Mesothelial cell of epicardium (in vitro differentiated cells): ENCODE data around the gene GLRX. TPM values are rescaled to one million over a fixed set of nuclear protein-coding genes. Genes with fewer than 3 reads are reported as not detected.
A peak's percentile ranks its signal among the peaks of the same experiment; 100 is the strongest.

ENCODE experiments used
- DNase-seq, 2 experiments: peaks; one replicate each; pipeline ENCODE4 v3.0.0; 2021; ENCODE audit warnings: low spot score in 2 of 2; ENCODE audit not compliant: unreplicated experiment in 2 of 2
- H3K27ac Mint-ChIP-seq: 2 replicates; pipeline ENCODE4 v1.8.0; 2021; ENCODE audit warnings: mixed read lengths
- H3K27me3 Mint-ChIP-seq: 2 replicates; pipeline ENCODE4 v1.8.0; 2021; ENCODE audit warnings: low read depth, mixed read lengths
- H3K36me3 Mint-ChIP-seq: 2 replicates; pipeline ENCODE4 v1.8.0; 2021; ENCODE audit warnings: mixed read lengths
- H3K4me1 Mint-ChIP-seq: 2 replicates; pipeline ENCODE4 v1.8.0; 2021; ENCODE audit warnings: mixed read lengths
- H3K4me3 Mint-ChIP-seq: 2 replicates; pipeline ENCODE4 v1.8.0; 2021; ENCODE audit warnings: mild to moderate bottlenecking, moderate library complexity, mixed read lengths
- H3K9me3 Mint-ChIP-seq: 2 replicates; pipeline ENCODE4 v1.8.0; 2021; ENCODE audit warnings: mixed read lengths
- total RNA-seq: library from RNA; stranded (reverse); gene quantifications from 3 replicates; pipeline ENCODE4 v1.2.1, GENCODE V29; 2021
- TF ChIP-seq, protein P1 (sequence below): fragments of 200-600 bp; sonication (generic); IDR thresholded peaks from one replicate; pipeline ENCODE4 v1.5.0; 2021; ENCODE audit warnings: antibody characterized with exemption; ENCODE audit not compliant: unreplicated experiment

GLRX gene
- total RNA-seq, 1 donor from 2014 or later = 14.8 TPM

DNA sequence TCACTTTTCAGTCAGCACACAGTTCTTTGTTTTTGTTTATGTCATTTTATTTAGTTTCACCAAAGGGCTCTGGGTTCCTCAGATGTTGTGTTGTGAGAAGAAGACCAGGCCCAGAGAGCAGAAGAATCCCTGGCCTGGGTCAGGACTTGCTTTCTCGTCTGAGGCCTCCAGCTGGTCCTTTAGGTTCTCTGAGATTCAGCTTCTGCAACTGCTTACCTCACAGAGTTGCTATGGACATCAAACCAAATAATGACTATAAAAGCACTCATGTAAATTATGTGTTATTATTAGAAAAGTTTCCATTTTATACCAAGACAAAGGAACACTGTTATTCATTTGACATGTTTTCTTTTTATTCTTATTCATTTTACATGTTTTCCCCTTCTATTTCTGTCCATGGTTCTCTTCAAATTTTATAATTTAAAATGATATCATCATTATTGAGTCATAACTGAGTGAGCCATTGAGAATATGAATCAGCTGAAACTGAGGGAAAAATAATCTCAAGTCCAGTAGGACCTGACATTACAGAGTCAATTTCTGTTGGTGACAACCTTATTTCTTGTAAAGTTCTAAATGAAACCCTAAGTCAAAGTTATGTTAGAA, 44.0 kb upstream of the GLRX start:
- TF ChIP-seq, protein P1, sequence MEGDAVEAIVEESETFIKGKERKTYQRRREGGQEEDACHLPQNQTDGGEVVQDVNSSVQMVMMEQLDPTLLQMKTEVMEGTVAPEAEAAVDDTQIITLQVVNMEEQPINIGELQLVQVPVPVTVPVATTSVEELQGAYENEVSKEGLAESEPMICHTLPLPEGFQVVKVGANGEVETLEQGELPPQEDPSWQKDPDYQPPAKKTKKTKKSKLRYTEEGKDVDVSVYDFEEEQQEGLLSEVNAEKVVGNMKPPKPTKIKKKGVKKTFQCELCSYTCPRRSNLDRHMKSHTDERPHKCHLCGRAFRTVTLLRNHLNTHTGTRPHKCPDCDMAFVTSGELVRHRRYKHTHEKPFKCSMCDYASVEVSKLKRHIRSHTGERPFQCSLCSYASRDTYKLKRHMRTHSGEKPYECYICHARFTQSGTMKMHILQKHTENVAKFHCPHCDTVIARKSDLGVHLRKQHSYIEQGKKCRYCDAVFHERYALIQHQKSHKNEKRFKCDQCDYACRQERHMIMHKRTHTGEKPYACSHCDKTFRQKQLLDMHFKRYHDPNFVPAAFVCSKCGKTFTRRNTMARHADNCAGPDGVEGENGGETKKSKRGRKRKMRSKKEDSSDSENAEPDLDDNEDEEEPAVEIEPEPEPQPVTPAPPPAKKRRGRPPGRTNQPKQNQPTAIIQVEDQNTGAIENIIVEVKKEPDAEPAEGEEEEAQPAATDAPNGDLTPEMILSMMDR = no peak
- peaks cover 16% of the 10 kb centered on the region for H3K4me1 Mint-ChIP-seq
- no peaks in the 10 kb centered on the region for H3K36me3 Mint-ChIP-seq
- no peak overlapping the region for H3K4me3 Mint-ChIP-seq
- no peak for DNase-seq
- H3K27ac Mint-ChIP-seq = no peak overlapping the region
- H3K27me3 Mint-ChIP-seq = no peaks in the 10 kb centered on the region
- no peaks in the 10 kb centered on the region for H3K9me3 Mint-ChIP-seq

DNA sequence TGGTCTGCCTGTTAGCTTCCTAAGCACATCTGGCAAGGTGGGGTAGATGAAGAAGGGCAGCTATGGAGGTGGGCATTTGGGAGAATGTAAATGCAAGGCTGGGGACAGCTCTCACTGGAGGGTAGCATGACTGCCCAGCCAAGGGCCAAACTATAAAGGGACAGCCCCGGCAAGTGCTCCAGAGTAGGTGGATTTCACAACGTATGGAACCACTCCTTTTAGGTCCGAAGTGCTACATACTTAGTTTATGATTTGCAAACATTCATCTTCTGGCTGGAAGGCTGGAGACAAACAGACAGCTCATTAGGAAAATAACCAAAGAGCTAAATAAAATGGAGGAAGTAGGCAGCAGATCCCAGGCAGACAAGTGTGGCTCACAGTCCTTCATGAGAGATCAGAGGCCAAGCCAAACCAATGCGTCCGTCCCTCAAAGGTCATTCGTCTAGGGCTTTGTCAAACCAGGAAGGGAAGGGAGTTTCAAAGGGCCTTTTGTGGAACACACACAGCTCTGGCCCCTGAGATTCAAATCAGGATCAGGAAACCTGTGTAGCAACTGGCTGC, 42.5 kb upstream of the GLRX start:
- TF ChIP-seq, protein P1 = no peak
- Mint-ChIP-seq H3K27ac (no peak overlapping the region), H3K36me3 (no peaks in the 10 kb centered on the region), H3K4me1 (peaks cover 24% of the 10 kb centered on the region), H3K27me3 (peaks cover 2% of the 10 kb centered on the region), H3K9me3 (no peaks in the 10 kb centered on the region), H3K4me3 (no peak overlapping the region)
- no peak for DNase-seq

DNA sequence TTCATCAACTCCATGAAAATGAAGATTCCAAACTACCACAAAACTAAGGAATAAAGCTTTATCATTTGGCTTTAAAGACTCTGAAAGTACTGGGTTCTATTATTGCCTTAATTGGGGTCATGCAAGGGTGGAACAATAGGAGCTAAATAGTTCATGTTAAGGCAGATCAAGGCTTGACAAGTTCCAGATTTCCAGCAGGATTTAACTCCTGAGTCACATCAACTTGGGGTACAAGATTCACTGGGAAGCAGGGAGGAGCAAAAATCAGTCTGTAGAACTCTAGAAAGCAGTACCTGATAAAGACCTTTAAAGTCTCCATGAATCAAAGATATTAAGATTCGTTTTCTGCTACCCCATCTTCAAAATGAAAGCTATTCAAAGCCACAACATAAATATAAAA, 41.9 kb upstream of the GLRX start:
- Mint-ChIP-seq H3K4me1 (peaks cover 25% of the 10 kb centered on the region), H3K4me3 (no peak overlapping the region), H3K36me3 (no peaks in the 10 kb centered on the region), H3K27me3 (peaks cover 3% of the 10 kb centered on the region), H3K27ac (no peak overlapping the region), H3K9me3 (no peaks in the 10 kb centered on the region)
- DNase-seq = no peak
- TF ChIP-seq, protein P1 = no peak

DNA sequence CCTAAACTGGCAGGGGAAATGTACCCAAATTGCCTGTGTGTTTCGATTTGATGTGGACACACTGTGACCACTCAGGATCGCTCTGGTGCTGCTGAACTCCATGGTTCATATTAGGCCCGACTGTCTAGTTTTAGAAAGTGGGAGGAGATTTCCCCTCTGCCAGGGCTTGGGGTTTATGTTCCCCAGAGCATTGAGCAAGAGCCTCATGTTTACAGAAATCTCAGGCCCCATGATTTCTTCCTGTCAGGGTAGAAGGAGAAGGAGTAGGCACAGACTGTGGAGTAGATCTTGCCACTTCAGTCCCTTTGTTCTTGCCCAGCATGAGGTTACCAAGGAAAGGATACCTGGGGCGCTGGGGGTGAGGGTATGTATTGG, 40.8 kb upstream of the GLRX start:
- no peak for DNase-seq
- peaks cover 6% of the 10 kb centered on the region for H3K27me3 Mint-ChIP-seq
- TF ChIP-seq, protein P1 = no peak
- H3K4me3 Mint-ChIP-seq = no peak overlapping the region
- H3K9me3 Mint-ChIP-seq = no peaks in the 10 kb centered on the region
- H3K27ac Mint-ChIP-seq = no peak overlapping the region
- peaks cover 36% of the 10 kb centered on the region for H3K4me1 Mint-ChIP-seq
- no peaks in the 10 kb centered on the region for H3K36me3 Mint-ChIP-seq

DNA sequence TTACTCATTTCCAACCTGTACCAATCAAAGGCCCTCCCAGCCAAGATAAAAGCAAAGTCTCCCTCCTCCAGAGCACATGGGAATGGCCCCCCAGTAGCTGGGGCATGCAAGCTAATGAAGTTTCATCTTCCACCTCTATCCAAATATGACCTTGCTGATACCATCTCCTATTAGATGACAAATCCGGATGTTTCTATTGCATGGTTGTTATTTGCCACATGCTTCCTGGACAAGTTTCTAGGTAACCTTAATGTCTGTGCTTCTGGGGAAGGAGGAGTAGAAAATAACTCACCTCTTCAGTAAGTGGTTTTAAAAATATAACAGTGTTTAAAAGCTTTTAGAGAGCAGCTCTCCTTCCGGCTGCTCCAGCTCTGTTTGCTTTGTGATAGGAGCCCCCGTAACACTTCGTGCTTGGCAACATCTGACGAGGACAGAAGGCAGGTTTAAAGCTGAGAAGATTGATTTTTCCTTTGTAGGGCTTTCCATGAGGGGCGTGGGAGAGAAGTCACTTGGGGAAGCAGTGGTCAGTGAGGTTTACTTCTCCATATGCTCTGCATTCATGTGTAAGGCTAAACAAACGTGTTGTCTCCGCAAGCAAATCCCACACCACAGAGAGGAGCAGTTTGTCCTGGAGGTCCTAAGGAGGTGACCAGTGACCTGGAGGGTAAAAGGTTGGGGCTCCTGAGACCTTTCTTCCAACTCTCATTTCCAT, 40.3 kb upstream of the GLRX start:
- TF ChIP-seq, protein P1 = no peak
- Mint-ChIP-seq H3K9me3 (no peaks in the 10 kb centered on the region), H3K36me3 (no peaks in the 10 kb centered on the region), H3K27ac (peak overlapping the region; percentile 40), H3K4me3 (no peak overlapping the region), H3K27me3 (peaks cover 6% of the 10 kb centered on the region), H3K4me1 (peaks cover 41% of the 10 kb centered on the region)
- no peak for DNase-seq
